ENCODE measurements around the gene ASNS. TPM values are rescaled to one million over a fixed set of nuclear protein-coding genes. Genes with fewer than 3 reads are reported as not detected.

Gene ASNS
- total RNA-seq, 1 donor from 2014 or later = 161 TPM

DNA sequence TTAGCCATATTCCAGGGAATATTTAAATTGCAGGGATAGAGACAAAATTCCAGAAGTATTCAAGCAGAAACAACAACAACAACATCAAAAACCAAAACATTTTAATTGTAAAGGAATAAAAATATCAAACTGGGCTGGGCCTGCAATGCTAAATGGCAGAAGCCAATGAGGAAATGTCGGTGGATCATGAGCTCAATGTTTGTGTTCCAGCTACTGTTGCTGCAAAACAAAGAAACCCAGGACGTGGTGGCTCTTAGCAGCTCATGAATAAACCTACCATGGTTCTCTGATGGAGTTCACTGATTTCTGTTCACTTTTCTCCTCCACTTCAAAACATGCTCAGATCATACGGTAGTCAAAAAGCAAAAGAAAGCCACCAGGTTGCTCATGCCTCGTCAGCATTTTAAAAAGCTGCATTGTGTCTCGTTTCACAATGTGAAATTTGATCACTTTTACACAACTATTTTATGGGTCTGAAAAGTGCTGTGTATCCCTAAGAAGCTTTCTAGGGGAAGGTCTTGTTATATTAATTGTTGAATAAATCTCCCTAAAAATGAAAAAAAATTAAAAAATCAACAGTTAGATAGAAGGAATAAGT, 54.0 kb downstream of the ASNS start:
- no peak for DNase-seq (ENCODE audit: low read depth)
- H3K27me3 ChIP-seq (ENCODE audit: control insufficient read depth, insufficient read depth, low read length) = no peaks in the 10 kb centered on the region
- no peak for FAIRE-seq
- TF ChIP-seq, protein P1, sequence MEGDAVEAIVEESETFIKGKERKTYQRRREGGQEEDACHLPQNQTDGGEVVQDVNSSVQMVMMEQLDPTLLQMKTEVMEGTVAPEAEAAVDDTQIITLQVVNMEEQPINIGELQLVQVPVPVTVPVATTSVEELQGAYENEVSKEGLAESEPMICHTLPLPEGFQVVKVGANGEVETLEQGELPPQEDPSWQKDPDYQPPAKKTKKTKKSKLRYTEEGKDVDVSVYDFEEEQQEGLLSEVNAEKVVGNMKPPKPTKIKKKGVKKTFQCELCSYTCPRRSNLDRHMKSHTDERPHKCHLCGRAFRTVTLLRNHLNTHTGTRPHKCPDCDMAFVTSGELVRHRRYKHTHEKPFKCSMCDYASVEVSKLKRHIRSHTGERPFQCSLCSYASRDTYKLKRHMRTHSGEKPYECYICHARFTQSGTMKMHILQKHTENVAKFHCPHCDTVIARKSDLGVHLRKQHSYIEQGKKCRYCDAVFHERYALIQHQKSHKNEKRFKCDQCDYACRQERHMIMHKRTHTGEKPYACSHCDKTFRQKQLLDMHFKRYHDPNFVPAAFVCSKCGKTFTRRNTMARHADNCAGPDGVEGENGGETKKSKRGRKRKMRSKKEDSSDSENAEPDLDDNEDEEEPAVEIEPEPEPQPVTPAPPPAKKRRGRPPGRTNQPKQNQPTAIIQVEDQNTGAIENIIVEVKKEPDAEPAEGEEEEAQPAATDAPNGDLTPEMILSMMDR (IDR thresholded peaks at IDR 0.05; ENCODE audit: insufficient read depth, low read length, severe bottlenecking) = no peak
- no peak overlapping the region for H3K4me3 ChIP-seq (ENCODE audit: low read depth, low read length)
- no peaks in the 10 kb centered on the region for H3K36me3 ChIP-seq (ENCODE audit: control insufficient read depth, insufficient read depth, low read length)

Other genes with a start within 250 kb of the ASNS start
- gene TAC1, start 140.3 kb downstream of the ASNS start, total RNA-seq = 0.13 TPM in 1 of 2 replicates, not detected in the other
- gene OCM2, start 117.8 kb upstream of the ASNS start, total RNA-seq = not detected in 2 replicates
- gene LMTK2, start 234.5 kb upstream of the ASNS start, total RNA-seq = 12.9 and 21.4 TPM in 2 replicates

Data from bronchial epithelial cell (primary cell).